Esophagus squamous epithelium (tissue), 4 donors: ENCODE measurements around the gene SCAI.

Experiments used
- CTCF ChIP-seq, 6 experiments: fragments of 450-650 bp in 4 of 6; fragments of 200-600 bp in 2 of 6; sonication (generic) in 2 of 6; IDR thresholded peaks; one replicate each; pipeline ENCODE4 v1.5.1; 2016 to 2019; ENCODE audit warnings: antibody characterized with exemption in 6 of 6, mild to moderate bottlenecking in 4 of 6, moderate library complexity in 4 of 6
- POLR2A ChIP-seq, 4 donors: fragments of 450-650 bp; IDR thresholded peaks; one replicate each; pipeline ENCODE4 v1.6.1; 2017; ENCODE audit warnings: antibody characterized with exemption in 4 of 4, mild to moderate bottlenecking in 4 of 4, moderate library complexity in 3 of 4

- TF ChIP-seq CTCF (IDR thresholded peaks at IDR 0.05) (no peak), POLR2A (IDR thresholded peaks at IDR 0.05) (no peak)
Observed at GRCh38 chr9:125038166-125038565, 105.2 kb downstream of the SCAI start.
